Embryonic facial prominence (tissue), 1 donor: ENCODE results near the gene LIMS1.
A peak's percentile ranks its signal among the peaks of the same experiment; 100 is the strongest.
"Not testable (repeated sequence)": the region's sequence is repeated elsewhere in the genome, so short reads cannot be mapped to it uniquely, and the experiment has no call there.

ENCODE experiments used
- DNase-seq: peaks from one replicate; pipeline ENCODE4 v3.0.0-alpha.2; 2016; ENCODE audit errors: extremely low spot score

Gene LIMS1

GRCh38 chr2:108586631-108587030 lies 52.4 kb downstream of the LIMS1 start:
- no peak for DNase-seq

DNA sequence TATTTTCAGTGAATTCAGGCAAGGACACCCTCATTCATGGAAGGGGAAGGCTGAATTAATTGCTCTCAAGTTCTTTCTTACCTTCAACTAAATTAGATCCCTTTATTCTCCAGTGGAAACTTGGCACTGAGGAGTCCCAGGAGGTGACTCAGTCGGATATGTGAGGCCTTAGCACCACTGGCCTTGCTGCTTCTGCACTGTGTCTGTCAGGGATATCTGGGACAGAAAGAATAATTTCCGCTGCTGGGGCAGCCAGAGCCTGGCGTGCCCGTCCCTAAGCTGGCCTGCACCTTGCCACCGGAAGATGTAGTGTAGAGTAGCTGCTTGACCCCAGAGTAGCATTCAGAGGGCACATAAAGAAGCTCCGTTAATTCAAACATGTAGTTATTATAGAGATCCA lies 53.4 kb downstream of the LIMS1 start:
- no peak for DNase-seq

GRCh38 chr2:108588070-108588668 lies 53.9 kb downstream of the LIMS1 start:
- no peak for DNase-seq

DNA sequence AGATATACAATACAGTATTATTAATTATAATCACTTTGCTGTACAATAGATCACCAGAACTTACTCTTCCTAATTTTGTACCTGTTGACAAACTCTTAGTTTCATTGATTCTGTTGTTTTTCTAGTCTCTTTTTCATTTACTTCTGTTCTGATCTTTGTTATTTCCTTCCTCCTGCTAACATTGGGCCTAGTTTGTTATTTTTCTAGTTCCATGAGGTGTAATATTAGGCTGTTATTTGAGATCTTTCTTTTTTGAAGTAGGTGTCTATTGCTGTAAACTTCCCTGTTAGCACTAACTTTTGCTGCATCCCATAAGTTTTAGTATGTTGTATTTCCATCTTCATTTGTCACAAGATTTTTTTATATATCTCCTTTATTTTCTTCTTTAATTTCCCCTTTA lies 55.1 kb downstream of the LIMS1 start:
- DNase-seq = no peak

DNA sequence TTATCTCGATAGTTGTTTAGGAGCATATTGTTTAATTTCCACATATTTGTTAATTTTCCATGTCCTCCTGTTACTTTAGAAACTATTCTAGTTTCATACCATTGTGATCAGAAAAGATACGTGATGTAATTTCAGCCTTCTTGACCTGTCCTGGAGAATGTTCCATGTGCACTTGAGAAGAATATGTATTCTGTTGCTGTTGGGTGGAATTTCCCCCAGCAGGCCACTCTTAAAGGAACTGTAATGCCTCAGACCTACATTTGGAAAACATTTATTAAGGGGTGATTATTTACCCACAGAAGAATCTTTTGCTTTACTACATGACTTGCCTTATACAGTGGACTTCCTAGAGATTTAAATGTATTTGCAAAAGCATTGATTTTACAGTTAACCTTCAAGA lies 55.5 kb downstream of the LIMS1 start:
- DNase-seq = no peak

GRCh38 chr2:108591163-108591562 lies 56.9 kb downstream of the LIMS1 start:
- no peak for DNase-seq

GRCh38 chr2:108593547-108594098 lies 59.4 kb downstream of the LIMS1 start:
- DNase-seq = no peak

- DNase-seq = peak; percentile 42
These were observed 60.1 kb downstream of the LIMS1 start for GRCh38 chr2:108594132-108594981.

DNA sequence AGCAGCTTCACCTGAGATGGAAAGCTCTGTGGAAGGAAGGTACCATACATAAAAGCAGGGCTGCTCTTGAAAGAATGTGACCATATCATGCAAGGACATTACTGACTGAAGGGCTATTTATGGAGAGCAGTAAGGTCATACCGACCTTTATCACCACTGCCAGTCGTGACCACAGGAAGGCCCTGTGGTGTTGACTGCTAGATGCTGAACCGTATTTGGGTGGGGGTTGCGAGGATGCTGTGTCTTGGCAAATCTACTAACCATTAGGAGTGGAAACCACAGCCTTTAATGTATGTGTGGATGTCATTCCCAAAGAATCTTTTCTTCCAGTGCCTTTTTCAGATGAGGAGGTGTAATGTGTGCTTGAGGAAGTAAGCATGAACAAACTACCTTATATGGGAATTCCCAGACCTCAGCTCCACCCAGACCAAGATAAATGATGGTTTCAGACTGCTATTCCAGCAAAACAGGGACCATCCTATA lies 60.8 kb downstream of the LIMS1 start:
- no peak for DNase-seq

DNA sequence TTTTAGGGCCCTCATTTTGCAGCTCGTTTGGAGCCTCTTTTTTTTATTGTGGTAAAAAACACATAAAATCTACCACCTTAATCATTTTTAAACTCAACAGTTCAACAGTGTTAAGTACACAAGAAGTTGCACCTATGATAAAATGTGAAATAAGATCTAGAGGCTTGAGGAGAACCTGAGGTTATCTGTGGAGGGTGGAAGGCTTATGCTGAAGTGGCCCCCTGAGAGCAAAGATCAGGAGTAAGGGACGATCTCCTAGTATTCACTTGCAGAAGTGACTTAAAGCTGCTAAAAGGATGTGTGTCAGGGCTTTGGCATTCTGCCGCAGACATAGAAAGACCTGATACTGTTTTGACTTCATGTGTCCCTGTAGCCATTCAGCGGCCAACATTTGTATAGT lies 61.5 kb downstream of the LIMS1 start:
- DNase-seq = not testable (repeated sequence)

DNA sequence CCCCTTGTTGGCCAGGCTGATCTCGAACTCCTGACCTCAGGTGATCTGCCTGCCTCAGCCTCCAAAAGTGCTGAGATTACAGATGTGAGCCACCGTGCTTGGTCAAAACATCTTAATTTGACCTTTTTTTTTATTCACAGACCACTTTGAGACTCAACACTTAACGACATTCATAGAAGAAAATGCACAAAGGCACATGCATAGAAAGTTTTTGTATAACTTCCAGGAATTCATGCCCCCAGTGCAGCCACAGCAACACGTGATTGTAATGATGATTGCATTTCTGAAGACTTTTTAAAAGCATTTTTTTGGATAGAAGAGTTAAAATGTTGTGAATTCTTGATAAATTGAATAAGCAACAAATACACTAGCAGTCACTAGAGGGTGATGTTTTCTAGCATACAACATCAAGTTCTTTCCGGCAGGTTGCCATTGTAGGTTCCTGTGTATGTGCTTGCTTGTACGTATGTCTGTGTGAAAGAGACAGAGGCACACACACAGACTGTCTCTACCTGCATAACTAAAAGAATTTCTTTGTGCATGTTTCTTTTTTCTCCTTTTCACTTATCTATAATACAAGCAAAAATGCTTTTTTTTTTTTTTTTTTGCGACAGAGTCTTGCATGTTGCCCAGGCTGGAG lies 63.0 kb downstream of the LIMS1 start:
- DNase-seq = not testable (repeated sequence)

DNA sequence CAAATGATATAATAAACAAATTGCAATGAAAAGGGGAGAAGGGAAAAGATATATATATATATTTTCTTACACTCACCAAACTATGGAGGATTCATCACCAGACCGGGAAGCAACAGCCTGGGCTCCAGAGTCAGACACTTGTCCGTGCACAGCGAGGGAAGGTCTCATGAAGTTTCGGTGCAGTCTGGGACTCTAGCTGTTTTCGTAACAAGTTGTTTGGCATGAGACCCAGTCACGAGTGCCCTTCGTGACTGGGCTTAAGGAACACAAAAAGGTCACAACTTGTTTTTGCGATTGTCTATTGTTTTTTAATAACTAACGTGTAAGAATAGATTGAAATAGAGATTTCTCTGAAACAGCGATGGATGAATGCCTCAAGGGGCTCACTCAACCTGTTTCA lies 66.9 kb downstream of the LIMS1 start:
- DNase-seq = not testable (repeated sequence)

DNA sequence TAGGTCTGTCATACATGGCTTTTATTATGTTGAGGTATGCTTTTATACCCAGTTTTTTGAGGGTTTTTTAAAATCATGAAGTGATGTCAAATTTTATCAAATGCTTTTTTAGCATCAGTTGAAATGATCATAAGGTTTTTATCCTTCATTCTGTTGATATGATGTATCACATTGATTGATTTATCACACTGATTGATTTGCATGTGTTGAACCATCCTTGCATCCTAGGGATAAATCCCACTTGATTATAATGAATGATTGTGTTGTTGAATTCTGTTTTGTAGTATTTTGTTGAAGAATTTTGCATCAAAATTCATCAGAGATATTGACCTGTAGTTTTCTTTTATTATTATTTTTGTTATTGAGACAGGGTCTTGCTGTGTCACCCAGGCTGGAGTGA lies 68.2 kb downstream of the LIMS1 start:
- no peak for DNase-seq

- no peak for DNase-seq
These were observed 69.9 kb downstream of the LIMS1 start for GRCh38 chr2:108604196-108604595.

DNA sequence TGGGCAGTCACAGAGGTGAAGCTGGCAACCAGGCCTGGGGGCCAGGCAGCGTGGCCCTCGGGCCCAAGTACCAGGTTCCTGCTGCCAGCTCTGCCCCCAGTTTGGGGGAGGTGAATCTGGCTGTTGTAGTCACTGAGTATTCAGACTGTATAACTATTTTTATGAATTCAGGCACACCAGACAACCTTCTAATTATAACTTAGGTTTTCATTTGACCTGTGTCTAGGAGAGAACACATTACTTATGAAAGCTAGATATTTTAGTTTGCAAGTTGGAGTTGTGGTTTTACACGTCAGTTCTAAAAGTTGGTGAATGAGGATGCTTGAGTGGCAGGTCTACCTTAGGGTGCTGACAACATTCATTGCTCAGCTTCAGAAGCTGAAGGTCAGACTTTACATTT lies 71.7 kb downstream of the LIMS1 start:
- no peak for DNase-seq

DNA sequence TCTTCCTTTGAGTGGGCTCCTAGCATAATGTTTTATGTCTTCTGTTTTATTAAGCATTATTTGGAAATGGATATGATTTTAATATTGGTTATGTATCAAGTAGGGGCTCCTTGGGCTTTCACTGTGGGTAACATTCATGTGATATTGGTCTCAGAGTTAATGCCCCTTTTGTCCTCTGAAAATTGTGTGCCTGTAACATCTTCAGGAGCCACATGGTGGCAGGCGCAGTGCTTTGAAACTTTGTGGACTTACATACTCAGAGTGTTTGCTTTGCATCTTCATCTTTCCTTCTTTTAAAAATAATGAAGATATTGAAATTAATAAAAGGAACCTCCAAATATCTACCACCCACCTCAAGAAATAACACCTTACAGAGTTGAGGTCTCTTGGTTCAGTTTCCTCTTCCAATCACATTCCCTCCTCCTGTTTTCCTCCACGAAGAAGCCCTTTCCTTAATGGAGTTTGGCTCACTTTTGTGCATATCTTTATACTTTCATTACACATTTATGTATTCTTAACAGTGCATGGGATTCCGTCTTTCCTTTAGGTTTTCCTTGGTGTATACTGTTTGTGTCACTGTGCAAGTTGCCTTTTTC lies 73.5 kb downstream of the LIMS1 start:
- no peak for DNase-seq

DNA sequence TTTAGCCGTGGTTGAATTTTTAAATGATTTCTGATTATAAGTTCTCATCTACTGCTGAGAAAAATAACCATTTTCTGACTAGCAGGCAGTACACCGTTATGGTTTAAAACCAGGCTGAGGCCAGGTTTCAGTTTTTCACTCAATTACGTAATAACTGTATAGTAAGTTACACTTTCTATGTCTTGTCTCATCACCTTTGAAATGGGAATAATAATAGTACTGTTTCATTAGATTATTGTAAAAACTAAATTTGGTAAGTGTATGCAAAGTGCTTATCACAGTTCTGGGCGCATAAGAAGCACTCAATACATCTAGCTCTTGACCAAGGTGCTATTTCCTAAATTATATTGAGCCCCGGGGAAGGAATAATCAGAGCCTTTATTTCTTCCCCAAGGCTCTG lies 76.8 kb downstream of the LIMS1 start:
- no peak for DNase-seq

GRCh38 chr2:108612153-108612513 lies 77.9 kb downstream of the LIMS1 start:
- DNase-seq = no peak

DNA sequence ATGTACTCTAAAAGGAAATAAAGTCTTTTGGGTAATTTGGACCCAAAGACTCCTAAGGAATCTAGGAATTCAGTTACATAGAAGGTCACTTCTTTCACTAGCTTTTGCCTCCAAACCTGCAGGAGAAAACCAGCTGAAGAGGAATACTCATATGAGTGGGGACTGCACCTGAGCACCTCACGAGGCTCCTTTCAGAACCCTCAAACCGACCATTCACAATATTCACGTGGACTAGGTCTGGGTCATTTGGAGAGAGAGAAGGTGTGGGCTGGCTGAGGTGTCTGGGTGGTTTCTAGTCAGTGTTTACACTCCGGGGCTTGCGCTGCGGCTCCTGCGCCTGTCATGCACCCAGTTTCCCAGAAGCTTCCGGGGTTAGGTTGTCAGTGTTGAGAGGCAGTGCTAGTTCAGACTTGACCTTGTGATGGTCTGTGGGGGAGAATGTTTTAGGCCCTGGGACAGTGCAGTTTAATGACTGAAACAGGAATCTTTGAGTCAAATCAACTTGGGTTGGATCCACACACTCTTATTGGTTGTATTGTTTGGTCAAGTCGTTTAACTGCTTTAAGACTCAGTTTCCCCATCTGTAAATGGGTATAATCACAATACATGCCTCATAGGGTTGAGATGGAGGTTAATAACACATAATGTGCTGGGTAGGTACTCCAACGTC lies 78.4 kb downstream of the LIMS1 start:
- DNase-seq = no peak

- no peak for DNase-seq
These were observed 79.2 kb downstream of the LIMS1 start for GRCh38 chr2:108613261-108614042.

DNA sequence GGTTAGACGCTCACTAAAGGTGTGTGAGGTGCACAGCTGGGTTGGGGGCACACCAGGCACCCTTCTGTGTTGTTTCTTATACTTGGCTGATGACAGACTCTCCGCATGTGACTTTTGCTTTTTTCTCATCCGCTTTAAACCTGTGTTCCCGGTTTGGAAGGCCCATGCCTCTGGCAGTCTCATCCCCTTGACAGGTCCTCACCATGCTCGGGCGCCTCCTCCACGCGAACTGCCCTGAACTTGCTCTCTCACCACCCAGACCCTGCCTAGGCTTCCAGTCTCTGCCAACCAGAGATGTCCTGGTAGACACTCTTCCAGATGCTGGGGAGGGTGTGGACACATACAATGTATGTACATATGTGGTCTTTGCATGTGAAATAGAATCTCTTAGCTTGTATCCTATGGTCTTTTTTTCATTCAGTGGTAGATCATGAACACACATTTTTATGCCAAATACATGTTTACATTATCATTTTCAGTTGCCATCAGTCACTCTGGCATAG lies 79.8 kb downstream of the LIMS1 start:
- no peak for DNase-seq
